Large intestine (tissue), 3 donors: Measurements from ENCODE around the gene CCNO. TPM values are rescaled to one million over a fixed set of nuclear protein-coding genes. Genes with fewer than 3 reads are reported as not detected.

Experiments
- DNase-seq, 2 donors: peaks; one replicate each; pipeline versions ENCODE4 v3.0.0 to v3.0.0-alpha.2; 2013
- H3K27ac ChIP-seq: one replicate; pipeline ENCODE4 v1.5.1; 2013; ENCODE audit warnings: low read length
- H3K27me3 ChIP-seq: 2 replicates; pipeline ENCODE4 v1.6.1; 2013; ENCODE audit warnings: low read length; ENCODE audit not compliant: control insufficient read depth, insufficient read depth
- H3K36me3 ChIP-seq: 2 replicates; pipeline ENCODE4 v1.6.1; 2013; ENCODE audit warnings: low read length; ENCODE audit not compliant: control insufficient read depth, insufficient read depth
- H3K4me1 ChIP-seq: one replicate; pipeline ENCODE4 v1.6.1; 2013; ENCODE audit warnings: low read length; ENCODE audit not compliant: control insufficient read depth, insufficient read depth
- H3K4me3 ChIP-seq: one replicate; pipeline ENCODE4 v1.5.1; 2013; ENCODE audit warnings: low read length
- H3K9me3 ChIP-seq: one replicate; pipeline ENCODE4 v1.6.1; 2013; ENCODE audit warnings: mild to moderate bottlenecking, low read depth, low read length, moderate library complexity; ENCODE audit not compliant: control insufficient read depth
- WGBS: methylation state at CpG from one replicate; pipeline ENCODE4 v1.1.5; 2013; ENCODE audit warnings: low lambda C conversion rate; ENCODE audit not compliant: insufficient coverage; 5-methylcytosine and 5-hydroxymethylcytosine counted together
- polyA plus RNA-seq: library from polyadenylated mRNA; unstranded; fragments of 120-200 nt; gene quantifications from one replicate; pipeline ENCODE4 v1.2.1, GENCODE V29; 2013

Gene CCNO
- polyA plus RNA-seq, 1 donor = not detected

DNA sequence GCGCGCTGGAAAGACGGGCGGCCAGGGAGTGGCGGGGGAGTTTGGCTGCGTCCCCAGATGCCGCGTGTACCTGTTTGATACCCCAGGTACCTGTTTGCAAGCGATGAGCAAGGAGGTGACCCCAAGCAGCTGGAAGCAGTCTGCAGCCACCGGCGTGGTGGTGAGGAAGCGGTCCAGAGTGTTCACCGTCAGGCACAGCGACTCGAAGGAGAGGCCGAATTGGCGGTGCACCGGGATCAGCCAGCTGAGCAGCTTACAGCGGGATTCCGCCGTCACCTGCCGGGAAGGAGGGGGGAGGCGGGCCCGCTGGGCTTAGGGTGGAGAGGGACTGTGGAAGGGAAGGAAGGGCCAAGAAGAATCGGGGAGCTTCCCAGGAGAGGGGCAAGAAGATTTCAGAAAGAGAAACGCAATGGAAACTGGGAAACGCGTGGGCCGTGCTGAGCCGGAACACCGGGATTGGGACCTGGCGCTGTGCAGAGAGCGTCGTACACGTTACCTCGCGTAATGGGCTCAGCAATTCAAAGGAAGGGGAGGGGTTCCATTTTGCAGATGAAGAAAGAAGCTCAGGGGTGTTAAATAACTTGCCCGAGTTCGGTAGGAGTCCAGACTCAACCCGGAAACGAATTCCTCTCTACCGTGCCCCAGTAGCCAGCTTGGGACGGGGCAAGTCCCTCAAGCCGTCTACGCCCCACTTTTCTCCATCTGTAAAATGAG, 980 bp downstream of the CCNO start:
- H3K27me3 ChIP-seq = peaks cover 94% of the 10 kb centered on the region
- no peak overlapping the region for H3K27ac ChIP-seq
- WGBS = 0% methylated on average over 2 of the region's 45 CpGs
- H3K36me3 ChIP-seq = no peaks in the 10 kb centered on the region
- H3K9me3 ChIP-seq = peaks cover 21% of the 10 kb centered on the region
- peaks cover 36% of the 10 kb centered on the region for H3K4me1 ChIP-seq
- H3K4me3 ChIP-seq = peak overlapping the region; percentile 43
- peak in 1 of 2 donors; percentile 56 for DNase-seq

DNA sequence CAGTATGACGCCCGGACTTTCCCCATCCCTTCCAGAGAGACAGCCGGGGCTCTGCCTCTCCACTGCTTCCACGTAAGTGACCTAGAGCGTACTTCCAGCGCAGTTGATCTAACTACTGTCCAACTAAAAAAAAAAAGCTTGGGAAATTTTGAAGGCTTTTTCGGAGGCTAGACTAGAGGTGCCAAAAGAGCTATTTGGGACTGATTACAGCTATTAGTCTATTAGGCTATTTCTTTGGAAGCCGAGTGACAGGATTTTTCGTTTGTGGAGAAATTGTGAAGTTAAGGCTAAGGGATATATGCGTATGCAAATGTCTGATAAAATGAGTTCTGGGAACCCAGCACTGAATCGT, 1.5 kb downstream of the CCNO start:
- Histone ChIP-seq H3K27me3 (peaks cover 95% of the 10 kb centered on the region), H3K9me3 (peaks cover 24% of the 10 kb centered on the region), H3K36me3 (no peaks in the 10 kb centered on the region), H3K4me1 (peaks cover 37% of the 10 kb centered on the region), H3K27ac (no peak overlapping the region), H3K4me3 (no peak overlapping the region)
- DNase-seq = no peak
- WGBS = no CpG with 5 or more reads among the region's 11 CpGs

DNA sequence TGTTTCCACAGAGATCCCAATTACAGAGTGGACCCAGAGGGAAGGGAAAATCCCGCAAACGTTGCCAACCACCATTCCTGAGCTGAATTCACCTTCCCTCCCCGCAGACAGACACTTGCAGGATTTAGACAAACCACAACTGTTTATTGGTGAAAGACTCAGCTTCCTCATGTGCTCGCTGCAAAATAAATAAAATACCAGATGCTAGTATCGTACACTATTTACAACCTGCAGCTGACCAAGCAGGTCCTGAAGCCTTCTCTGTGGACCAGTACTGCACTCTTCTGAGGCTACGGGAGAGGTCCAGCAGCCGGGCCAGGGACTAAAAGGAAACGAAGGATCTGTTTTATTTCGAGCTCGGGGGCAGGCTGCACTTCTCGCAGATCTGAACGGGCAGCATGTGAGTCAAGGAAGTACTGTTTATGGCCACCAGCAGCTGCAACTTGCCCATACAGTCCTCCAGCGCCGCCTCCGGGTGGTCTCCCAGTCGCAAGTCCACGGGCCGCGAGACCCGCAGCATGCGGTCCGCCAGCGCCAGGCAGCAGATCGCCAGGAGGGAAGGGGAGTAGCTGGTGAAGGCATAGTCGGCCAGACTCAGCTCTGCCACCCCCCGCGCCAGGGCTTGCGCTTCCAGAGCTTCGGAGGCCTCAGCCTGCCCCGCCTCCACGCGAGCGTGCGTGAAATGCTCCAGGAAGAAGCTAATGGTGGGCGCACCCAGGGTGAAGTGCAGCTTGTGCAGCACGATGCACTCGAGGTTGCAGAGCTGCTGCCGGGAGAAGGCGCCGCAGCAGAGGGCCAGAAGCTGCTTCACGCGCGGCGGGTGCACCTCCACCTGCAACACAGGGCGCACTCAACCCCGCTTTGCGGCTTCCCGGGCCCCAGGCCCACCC, 2.1 kb downstream of the CCNO start:
- Histone ChIP-seq H3K36me3 (no peaks in the 10 kb centered on the region), H3K27ac (no peak overlapping the region), H3K9me3 (peaks cover 30% of the 10 kb centered on the region), H3K27me3 (peaks cover 95% of the 10 kb centered on the region), H3K4me3 (no peak overlapping the region), H3K4me1 (peaks cover 42% of the 10 kb centered on the region)
- peak; percentile 47 to 63 for DNase-seq
- WGBS = no CpG with 5 or more reads among the region's 48 CpGs

DNA sequence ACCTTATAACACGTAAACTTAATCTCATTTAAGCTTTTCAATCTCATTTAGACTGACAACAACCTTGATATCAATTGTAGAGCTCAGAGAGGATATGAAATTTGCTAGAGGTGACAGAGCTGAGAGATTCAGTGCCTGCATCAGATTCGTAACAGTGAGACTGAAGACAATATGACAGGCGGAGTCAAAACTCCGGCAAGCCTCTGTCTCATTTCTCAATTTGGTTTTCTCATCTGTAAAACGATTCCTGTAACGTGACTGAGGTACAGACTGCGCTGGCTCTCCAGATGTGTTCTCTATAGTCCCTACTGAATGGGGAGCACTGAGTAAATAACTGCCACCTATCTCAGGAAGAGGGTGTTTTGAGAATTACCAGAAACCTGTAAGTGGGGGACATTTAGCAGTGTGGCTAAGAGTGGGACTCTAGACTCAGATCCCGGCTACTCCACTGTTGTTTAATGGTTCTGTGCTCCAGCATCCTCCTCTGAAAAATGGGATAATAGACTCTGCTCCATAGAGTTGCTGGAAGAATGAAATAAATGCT, 3.2 kb downstream of the CCNO start:
- H3K9me3 ChIP-seq = peaks cover 30% of the 10 kb centered on the region
- H3K27ac ChIP-seq = no peak overlapping the region
- H3K4me3 ChIP-seq = no peak overlapping the region
- DNase-seq = no peak
- no CpG with 5 or more reads among the region's 8 CpGs for WGBS
- H3K27me3 ChIP-seq = peaks cover 100% of the 10 kb centered on the region
- H3K4me1 ChIP-seq = peaks cover 44% of the 10 kb centered on the region
- H3K36me3 ChIP-seq = no peaks in the 10 kb centered on the region

DNA sequence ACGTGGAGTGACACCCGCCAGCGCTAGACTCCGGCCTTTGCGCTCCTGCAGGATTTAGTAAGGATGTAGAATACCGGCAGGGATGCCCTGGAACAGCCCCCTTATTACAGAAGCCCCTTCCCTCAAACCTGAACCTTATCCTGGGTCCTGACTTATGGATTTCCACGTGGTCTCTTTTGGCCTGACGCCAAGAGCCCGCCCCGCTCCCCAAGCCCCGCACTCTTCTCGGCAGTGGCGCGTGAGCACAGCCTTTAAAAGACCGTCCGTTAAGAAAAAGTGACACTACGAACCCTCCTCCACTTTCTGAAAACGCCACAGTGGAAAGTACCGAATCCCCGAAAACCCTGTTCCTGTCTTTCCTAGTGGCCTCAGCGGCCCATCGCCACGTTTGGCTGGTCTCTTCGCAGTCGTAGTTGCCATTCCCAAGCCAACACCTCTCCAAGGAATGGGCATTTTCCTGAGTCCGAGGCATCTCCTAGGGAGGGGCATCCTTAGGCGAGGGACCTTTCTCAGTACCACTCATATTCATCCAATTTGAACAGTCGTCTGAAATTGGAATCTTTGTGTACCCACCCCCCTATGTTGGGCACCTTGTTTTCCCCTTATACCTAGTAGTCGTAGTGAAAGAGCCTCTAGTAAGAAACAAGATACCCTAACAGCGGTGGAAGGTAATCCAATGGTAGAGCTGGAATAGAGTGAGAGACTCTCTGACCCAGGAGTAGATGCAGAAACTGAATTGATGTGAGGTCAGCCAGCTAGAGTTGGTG, 5.6 kb downstream of the CCNO start:
- Histone ChIP-seq H3K27me3 (peaks cover 100% of the 10 kb centered on the region), H3K36me3 (no peaks in the 10 kb centered on the region), H3K27ac (no peak overlapping the region), H3K4me1 (peaks cover 32% of the 10 kb centered on the region), H3K9me3 (peaks cover 29% of the 10 kb centered on the region), H3K4me3 (no peak overlapping the region)
- peak in 1 of 2 donors; percentile 8 for DNase-seq
- 0% methylated on average over 1 of the region's 30 CpGs for WGBS

DNA sequence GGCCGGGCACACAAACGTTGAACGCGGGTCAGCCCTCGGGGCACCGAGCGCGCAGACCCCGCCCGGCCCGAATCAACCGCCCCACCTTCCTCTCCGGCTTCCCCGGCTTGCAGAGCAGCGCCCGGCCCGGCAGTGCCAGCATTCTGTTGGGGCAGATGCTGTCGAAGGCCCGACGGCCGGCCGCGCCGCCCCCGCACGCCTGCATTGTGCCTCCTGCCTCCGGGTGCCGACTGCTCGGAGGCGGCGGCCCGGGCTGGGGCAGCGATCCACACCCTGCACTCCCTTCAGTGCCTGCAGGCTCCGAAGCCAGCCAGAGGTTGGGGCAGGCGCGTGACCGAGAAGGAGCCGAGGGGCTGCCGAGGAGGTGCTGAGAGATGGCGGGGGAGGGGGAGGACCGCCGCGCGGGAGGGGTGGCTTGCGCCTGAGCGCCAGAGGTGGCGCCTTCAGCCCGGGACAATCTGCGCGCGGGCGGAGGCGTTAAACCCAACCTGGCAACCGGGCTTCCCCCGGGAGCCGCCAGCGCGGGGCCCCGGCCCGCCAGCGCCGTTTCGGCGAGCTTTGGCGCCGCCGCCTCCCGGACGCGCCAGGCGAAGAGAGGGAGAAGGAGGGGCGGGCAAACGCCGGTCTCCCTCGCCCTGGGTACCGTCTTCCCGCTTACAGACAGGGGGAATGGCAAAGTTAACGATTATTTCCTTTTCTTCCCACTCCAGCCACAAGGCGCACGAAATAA, 6.3 kb downstream of the CCNO start, which contains the start of gene MCIDAS:
Gene MCIDAS (minus strand): TSS at position 382 of the 730 bp plus-strand sequence. CDS start 177 bp downstream, at position 205.
- peaks cover 28% of the 10 kb centered on the region for H3K4me1 ChIP-seq
- peak within 1 kb of the TSS; percentile 4 for H3K4me3 ChIP-seq
- WGBS = no CpG with 5 or more reads among the region's 80 CpGs
- H3K36me3 ChIP-seq = no peaks in the 10 kb centered on the region
- DNase-seq = peak in 1 of 2 donors; percentile 51
- peaks cover 26% of the 10 kb centered on the region for H3K9me3 ChIP-seq
- peaks cover 100% of the 10 kb centered on the region for H3K27me3 ChIP-seq
- no peak within 1 kb of the TSS for H3K27ac ChIP-seq

DNA sequence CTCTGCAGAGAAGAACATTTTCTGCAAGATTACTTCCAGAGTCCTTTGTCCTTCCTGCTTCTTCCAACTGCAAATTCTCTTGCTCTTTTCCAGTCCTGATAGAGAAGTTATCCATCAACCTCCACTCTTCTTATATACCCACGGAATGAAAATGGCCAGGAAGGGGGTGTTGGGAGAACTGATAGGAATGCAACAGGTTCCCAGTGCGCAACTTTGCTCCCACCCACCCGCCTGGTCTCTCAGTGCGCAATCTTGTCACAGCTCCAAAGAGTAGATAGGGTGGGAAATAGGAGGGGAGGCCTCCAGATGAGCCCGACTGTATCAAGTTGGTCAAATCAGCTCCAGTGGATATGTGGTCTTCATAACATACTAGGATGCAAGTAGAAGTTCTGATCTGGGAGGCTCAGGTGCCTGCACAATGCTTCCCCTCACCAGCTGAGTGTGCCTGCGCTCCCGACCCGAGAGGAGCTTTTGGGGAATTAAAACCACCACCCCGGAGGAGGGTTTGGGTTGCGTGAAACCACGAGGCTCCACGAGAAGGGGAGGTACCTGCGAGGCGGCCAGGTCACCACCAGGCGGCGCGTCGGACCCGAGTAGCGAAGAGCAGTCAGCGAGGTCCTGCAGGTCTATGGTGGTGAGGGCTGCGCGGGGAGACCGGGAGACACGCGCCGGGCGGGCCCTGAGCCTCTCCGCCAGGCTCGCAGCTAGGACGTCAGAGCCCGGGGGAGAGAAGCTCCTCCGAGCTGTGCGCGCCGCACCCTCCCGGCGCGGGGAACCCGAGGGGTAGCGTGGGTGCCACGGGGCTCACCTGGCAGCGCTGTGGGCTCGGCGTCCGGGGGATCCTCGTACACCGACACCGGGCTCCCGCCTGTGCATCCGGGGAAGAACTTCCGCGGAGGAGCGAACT, 7.1 kb downstream of the CCNO start:
- no CpG with 5 or more reads among the region's 54 CpGs for WGBS
- DNase-seq = peak; percentile 44 to 56
- H3K4me3 ChIP-seq = peak overlapping the region; percentile 4
- H3K36me3 ChIP-seq = no peaks in the 10 kb centered on the region
- peaks cover 100% of the 10 kb centered on the region for H3K27me3 ChIP-seq
- H3K27ac ChIP-seq = no peak overlapping the region
- H3K4me1 ChIP-seq = peaks cover 20% of the 10 kb centered on the region
- H3K9me3 ChIP-seq = peaks cover 22% of the 10 kb centered on the region

DNA sequence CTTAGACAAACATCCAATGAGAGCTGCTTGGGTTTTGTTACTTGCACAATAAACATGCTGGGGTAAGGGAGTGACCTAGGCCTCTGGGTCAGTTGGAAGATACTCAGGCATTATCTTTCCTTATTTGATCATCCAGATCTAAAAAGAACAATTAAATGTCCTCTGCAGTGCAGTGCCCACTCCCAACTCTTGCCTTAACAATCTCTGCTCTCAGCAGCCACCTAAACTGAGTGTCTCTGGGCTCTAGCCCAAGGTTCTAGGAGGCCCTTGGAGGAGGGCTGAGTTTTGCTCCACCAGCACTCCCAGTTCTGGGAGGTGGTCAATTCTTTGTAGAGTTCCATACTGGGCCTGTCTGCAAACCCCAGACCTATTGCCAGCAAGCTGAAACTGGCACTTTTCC, 8.1 kb downstream of the CCNO start:
- H3K27me3 ChIP-seq = peaks cover 100% of the 10 kb centered on the region
- no peak overlapping the region for H3K27ac ChIP-seq
- no peak for DNase-seq
- no peak overlapping the region for H3K4me3 ChIP-seq
- H3K9me3 ChIP-seq = peaks cover 28% of the 10 kb centered on the region
- peaks cover 25% of the 10 kb centered on the region for H3K4me1 ChIP-seq
- no peaks in the 10 kb centered on the region for H3K36me3 ChIP-seq

DNA sequence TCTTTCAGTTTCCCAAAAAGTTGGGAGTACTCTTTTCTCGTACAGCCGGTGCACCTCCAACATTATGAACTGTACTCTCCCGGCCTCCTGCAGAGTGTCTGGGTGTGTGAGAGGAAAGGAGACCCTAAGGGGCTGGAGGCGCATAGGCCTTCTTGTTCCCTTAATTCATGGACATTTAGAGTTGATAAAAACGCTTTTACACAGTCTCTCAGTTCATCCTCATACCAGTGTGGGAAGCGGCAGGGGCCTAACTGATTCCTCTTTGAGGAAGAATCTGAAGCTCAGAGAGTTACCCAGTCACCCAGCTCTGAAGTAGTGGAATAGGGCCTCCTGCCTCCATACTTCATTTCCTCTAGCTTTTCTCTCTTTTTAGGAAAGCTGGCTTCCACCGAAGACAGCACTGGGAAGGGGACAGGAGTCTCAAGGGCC, 9.6 kb downstream of the CCNO start:
- peaks cover 92% of the 10 kb centered on the region for H3K27me3 ChIP-seq
- H3K27ac ChIP-seq = no peak overlapping the region
- H3K4me1 ChIP-seq = peaks cover 36% of the 10 kb centered on the region
- WGBS = no CpG with 5 or more reads among the region's 7 CpGs
- H3K36me3 ChIP-seq = no peaks in the 10 kb centered on the region
- H3K4me3 ChIP-seq = no peak overlapping the region
- no peak for DNase-seq
- peaks cover 29% of the 10 kb centered on the region for H3K9me3 ChIP-seq
